SK-N-SH (cell line): Measurements from ENCODE around the gene ERVW-1. TPM values are rescaled to one million over a fixed set of nuclear protein-coding genes. Genes with fewer than 3 reads are reported as not detected.

Experiments used
- polyA plus RNA-seq, 3 experiments: library from polyadenylated mRNA; depleted of rRNA; stranded (reverse); fragments of >200 nt; gene quantifications; 2 replicates each; pipeline ENCODE4 v1.2.3, GENCODE V29; 2012

ERVW-1 gene
- polyA plus RNA-seq, 1 of the 3 experiments (the other 2 are of a cell fraction) = not detected

Other genes with a start within 250 kb of the ERVW-1 start
- 38.5 and 53.3 TPM in 2 replicates for gene KRIT1, start 232.0 kb downstream of the ERVW-1 start, polyA plus RNA-seq (2012; rRNA removed)
- 24.6 and 32.5 TPM in 2 replicates for gene ANKIB1, start 232.0 kb downstream of the ERVW-1 start, polyA plus RNA-seq (2012; rRNA removed)
- gene GATAD1, start 30.5 kb downstream of the ERVW-1 start, polyA plus RNA-seq (2012; rRNA removed) = 30.6 and 47.9 TPM in 2 replicates
- gene PEX1, start 50.6 kb upstream of the ERVW-1 start, polyA plus RNA-seq (2012; rRNA removed) = 16.0 and 24.9 TPM in 2 replicates
- gene RBM48, start 50.8 kb upstream of the ERVW-1 start, polyA plus RNA-seq (2012; rRNA removed) = 4.7 and 6.4 TPM in 2 replicates
- 13.8 and 16.3 TPM in 2 replicates for gene FAM133B, start 112.4 kb upstream of the ERVW-1 start, polyA plus RNA-seq (2012; rRNA removed)